ENCODE measurements around the gene MAT2A. TPM values are rescaled to one million over a fixed set of nuclear protein-coding genes. Genes with fewer than 3 reads are reported as not detected.

Gene MAT2A
- total and polyA plus RNA-seq, 9 of the 15 experiments (the other 6 are each of a cell fraction or from before 2014, with no cell fraction given) = 130 to 1,027 (median 240) TPM

GRCh38 chr2:85584857-85585780 is 46.2 kb downstream of the MAT2A start (continued):
- TF ChIP-seq SMARCC2 (IDR thresholded peaks at IDR 0.05; ENCODE audit: low read depth) = peak; percentile 91
- no peak; the same call in none of the 2 replicates for TF ChIP-seq PYGO2 (tag; IDR thresholded peaks at IDR 0.05)
- no peak for TF ChIP-seq KAT2B (IDR thresholded peaks at IDR 0.05; ENCODE audit: low read depth, low read length)
- TF ChIP-seq ZNF146 (CRISPR knock-in tag; IDR thresholded peaks at IDR 0.05; ENCODE audit: unreplicated experiment) = no peak
- TF ChIP-seq NFIC (IDR thresholded peaks at IDR 0.05) = peak; percentile 57
- peak; percentile 73 for TF ChIP-seq GABPA (tag; conservative IDR thresholded peaks at IDR 0.05; ENCODE audit: low read depth)
- TF ChIP-seq POLR2AphosphoS5 (IDR thresholded peaks at IDR 0.05; ENCODE audit: control insufficient read depth, insufficient read depth, low read depth, low read length) = peak; percentile 34; the same call in 1 of the 2 replicates
- peak; percentile 30; the same call in 1 of the 2 replicates for TF ChIP-seq ZFX (CRISPR knock-in tag; IDR thresholded peaks at IDR 0.05)
- TF ChIP-seq MECOM (CRISPR knock-in tag; IDR thresholded peaks at IDR 0.05) = no peak
- no peak for TF ChIP-seq CTCFL (IDR thresholded peaks at IDR 0.05; ENCODE audit: borderline replicate concordance, insufficient read depth, low read depth, low read length, poor library complexity, severe bottlenecking)
- no peak for TF ChIP-seq KDM2B (CRISPR knock-in tag; IDR thresholded peaks at IDR 0.05)
- TF ChIP-seq, protein P1, sequence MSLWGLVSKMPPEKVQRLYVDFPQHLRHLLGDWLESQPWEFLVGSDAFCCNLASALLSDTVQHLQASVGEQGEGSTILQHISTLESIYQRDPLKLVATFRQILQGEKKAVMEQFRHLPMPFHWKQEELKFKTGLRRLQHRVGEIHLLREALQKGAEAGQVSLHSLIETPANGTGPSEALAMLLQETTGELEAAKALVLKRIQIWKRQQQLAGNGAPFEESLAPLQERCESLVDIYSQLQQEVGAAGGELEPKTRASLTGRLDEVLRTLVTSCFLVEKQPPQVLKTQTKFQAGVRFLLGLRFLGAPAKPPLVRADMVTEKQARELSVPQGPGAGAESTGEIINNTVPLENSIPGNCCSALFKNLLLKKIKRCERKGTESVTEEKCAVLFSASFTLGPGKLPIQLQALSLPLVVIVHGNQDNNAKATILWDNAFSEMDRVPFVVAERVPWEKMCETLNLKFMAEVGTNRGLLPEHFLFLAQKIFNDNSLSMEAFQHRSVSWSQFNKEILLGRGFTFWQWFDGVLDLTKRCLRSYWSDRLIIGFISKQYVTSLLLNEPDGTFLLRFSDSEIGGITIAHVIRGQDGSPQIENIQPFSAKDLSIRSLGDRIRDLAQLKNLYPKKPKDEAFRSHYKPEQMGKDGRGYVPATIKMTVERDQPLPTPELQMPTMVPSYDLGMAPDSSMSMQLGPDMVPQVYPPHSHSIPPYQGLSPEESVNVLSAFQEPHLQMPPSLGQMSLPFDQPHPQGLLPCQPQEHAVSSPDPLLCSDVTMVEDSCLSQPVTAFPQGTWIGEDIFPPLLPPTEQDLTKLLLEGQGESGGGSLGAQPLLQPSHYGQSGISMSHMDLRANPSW (CRISPR knock-in tag; IDR thresholded peaks at IDR 0.05) = no peak
- TF ChIP-seq ZNF76 (CRISPR knock-in tag; IDR thresholded peaks at IDR 0.05; ENCODE audit: borderline replicate concordance) = 0 out of 2 replicates have a peak, but pooled peaks have one; percentile 22
- TF ChIP-seq CHCHD3 (CRISPR knock-in tag; IDR thresholded peaks at IDR 0.05) = no peak
- TF ChIP-seq KLF6 (CRISPR knock-in tag; IDR thresholded peaks at IDR 0.05; ENCODE audit: borderline replicate concordance) = no peak
- TF ChIP-seq ZEB2 (IDR thresholded peaks at IDR 0.05) = peak; percentile 92
- peak; percentile 97 for TF ChIP-seq MEIS2 (IDR thresholded peaks at IDR 0.05; ENCODE audit: partially characterized antibody)
- no peak for TF ChIP-seq NR3C1 (CRISPR knock-in tag; IDR thresholded peaks at IDR 0.05)
- no peak for TF ChIP-seq ZNF551 (CRISPR knock-in tag; IDR thresholded peaks at IDR 0.05)
- no peak for TF ChIP-seq CREB1 (IDR thresholded peaks at IDR 0.05)
- TF ChIP-seq CREB1 (CRISPR knock-in tag; IDR thresholded peaks at IDR 0.05) = peak; percentile 21; the same call in 1 of the 2 replicates
- TF ChIP-seq STAT5A (IDR thresholded peaks at IDR 0.05; ENCODE audit: borderline replicate concordance, low read length) = no peak; the same call in 1 of the 2 replicates
- TF ChIP-seq MEF2D (tag; conservative IDR thresholded peaks at IDR 0.05; ENCODE audit: low read depth) = peak; percentile 81; the same call in 1 of the 2 replicates
- TF ChIP-seq PPARD (CRISPR knock-in tag; IDR thresholded peaks at IDR 0.05) = no peak
- no peak for TF ChIP-seq ATF1 (CRISPR knock-in tag; IDR thresholded peaks at IDR 0.05)
- TF ChIP-seq ATF1 (tag; IDR thresholded peaks at IDR 0.05) = no peak

All from K562 (cell line).